ENCODE measurements around the gene OPN1SW.

OPN1SW gene

GRCh38 chr7:128757203-128757602 lies 18.4 kb downstream of the OPN1SW start:
- no peak for DNase-seq

DNA sequence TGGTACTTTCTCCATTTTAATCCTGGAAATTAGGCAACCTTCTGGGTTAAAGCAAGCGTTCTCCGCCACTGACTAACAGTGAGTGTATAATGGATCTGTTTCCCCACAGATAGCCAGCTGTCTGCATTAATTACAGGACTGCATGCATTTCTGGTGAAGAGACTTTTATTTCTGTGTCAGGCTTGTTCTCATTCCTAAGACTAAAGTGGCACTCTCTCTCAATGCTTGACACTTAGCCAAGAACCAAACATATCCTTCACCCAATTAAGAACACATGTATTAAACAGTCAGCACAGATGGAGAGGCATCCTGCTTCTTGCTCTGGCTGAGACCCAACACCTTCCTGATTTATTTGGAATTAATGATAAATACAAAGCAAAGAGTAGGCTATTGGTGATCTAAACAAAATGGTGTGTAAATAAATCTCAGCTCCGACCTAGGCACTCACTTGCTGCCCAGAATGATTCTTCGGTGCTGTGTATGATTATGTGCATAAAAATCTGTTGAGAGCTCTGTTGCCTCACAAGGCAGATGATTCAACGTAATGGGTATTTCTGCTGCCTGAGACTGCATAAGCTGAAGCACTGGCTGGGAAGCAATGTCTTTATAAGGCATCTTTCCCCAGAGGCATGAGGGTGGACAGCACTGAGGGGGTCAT lies 19.6 kb downstream of the OPN1SW start:
- DNase-seq, result no peak

- no peak for DNase-seq
Measured at GRCh38 chr7:128755075-128755818, 20.3 kb downstream of the OPN1SW start.

- no peak for DNase-seq
Measured at GRCh38 chr7:128752251-128752650, 23.3 kb downstream of the OPN1SW start.

DNA sequence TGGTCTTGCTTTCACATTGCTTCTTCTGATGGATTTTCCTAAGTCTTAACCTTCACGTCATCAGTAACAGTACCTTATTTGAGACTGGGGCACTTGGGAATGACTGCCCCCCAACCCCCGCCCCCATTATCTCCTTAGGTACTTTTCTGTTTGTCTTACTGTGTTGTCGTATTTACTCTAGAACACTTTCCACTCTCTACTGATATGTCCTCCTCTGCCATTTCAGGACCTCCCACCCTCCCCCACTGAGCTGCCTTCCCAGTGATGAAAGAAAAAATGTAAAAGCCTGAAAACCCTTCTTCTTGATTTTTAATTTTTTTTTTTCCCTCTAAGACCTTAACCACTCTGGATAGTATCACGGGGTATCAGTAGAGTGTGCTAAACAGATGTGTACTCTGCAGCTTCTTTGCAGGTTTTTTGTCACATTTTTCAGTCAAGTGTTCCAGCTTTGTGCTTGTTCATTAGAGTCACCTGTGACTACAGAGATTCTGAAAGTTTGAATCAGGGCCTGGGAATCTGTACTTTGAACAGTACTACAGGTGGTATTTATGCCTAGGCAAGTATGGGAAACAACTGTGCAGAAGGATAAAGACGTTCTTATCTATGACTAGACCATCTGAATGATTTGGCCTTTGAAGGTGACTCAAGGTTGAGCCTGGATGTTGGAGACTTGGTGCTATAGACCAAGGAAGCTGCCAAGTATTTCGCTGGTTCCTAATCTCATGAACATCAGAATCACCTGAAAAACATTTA lies 28.1 kb downstream of the OPN1SW start:
- DNase-seq, result no peak

- DNase-seq, result no peak
Measured at GRCh38 chr7:128745706-128746105, 29.9 kb downstream of the OPN1SW start.

- no peak for DNase-seq
Measured at GRCh38 chr7:128744366-128744905, 31.2 kb downstream of the OPN1SW start.

GRCh38 chr7:128743112-128743772 lies 32.4 kb downstream of the OPN1SW start:
- no peak for DNase-seq

DNA sequence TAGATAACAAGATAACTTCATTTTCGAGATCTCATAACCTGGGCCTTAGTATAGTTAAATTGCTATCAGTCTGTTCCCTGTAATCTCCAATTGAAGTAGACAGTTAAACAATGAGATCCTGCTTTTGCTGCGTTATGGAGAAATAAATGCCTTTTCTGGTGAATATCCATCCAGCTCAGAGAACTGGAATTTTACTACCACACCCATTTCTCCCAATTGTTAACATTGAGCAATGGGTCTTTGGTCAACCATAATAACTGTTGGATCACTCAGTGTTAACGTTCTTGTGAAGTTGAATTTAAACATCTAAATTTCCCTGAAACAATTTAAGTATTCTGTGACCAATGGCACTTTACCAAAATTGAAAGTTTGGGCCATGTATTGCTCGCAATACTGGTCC lies 33.4 kb downstream of the OPN1SW start:
- no peak for DNase-seq

DNA sequence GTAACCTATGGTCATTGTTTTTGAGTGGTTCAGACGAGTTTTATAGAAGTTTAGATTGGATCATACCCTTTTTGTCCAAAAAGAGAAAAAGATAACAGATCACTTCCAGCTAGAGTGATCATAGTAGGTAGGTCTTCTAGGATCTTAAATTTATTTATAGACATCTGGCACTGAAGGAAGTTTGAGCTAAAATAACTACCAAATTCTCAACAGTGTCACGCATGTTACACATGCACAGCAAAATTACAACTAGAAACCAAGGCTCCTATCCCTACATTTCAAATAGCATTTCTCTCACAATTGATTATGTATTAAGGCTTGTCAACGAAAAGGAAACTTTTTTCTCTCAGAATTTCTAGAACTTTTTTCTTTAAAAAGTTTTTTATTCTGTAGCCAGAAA lies 34.1 kb downstream of the OPN1SW start:
- no peak for DNase-seq

- DNase-seq, result no peak
Measured at GRCh38 chr7:128740996-128741395, 34.6 kb downstream of the OPN1SW start.

DNA sequence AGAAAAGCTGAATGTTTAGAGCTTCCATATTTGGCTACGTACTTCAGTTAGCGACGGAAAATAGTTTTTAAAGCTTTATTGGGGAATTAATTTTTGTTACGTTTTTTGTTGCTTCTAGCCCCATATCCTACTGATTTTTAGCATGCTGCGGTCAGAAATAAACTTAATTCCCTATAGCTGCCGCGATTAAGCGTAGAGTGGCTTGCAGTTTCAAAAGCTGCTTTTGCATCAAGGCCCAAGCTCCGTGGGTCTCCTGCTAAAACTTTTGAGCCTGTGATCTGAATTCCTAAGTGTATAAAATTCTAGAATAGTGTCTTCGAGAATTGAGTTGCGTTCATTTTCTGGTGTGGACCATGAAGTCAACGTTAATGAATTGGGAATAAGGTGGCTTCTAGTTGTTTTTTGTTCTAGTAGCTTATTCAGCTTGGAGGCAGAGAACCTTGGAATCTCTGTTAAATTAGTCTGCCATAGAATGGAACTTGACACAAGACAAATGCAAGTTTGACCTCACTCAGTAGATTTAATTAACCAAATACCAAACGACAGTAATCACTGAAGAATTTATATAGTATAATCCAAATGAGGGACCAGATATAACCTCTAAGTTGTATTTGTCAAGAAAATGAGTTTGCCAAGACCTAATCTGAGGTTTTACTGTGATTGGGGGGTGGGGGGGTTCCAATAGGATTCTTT lies 35.5 kb downstream of the OPN1SW start:
- DNase-seq, result no peak

DNA sequence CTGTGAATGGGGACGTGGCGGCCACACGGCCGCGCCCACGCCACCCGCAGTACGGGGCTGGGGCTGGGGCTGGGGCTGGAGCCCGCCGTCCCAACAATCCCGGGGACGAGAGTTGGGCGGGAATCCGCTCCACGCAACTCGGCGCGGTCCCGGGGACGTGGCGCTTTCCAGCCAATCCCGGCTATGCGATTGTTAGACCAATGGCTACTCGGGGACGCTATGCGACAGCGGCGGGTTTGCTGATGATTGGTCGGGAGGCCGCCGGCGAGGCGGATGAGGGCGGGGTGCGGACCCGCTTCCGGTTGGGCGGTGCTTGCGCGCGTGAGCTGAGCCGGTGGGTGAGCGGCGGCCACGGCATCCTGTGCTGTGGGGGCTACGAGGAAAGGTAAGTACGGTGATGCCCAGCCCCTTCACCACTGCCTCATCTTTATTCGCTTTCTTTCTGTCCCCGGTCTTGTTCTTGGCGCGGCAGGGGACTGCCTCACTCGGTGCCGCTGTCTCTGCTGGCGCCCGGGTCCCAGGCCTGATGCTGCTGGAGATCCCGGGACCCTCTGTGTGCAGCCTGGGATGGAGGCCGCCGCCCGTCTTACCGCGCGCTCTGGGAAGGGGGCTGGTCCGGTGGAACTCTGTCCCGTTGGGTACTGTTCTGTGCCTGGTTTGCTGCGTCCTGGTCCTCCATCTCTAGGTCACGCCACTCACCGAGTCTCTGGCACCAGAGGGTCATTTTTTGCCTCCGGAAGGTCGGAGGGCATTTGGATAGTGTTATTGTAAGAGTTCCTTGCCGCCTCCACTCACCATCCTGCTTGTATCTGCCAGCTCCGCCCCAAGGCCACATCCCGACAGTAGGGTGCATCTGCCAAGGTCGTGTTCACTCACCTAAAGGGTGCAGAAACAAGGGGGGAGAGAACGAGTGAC lies 36.3 kb downstream of the OPN1SW start, which contains the start of gene CALU:
Gene CALU (plus strand): TSS at position 312 of the 915 bp plus-strand sequence. CDS start 9,225 bp downstream, outside the sequence.
- DNase-seq, result peak; percentile 95

DNA sequence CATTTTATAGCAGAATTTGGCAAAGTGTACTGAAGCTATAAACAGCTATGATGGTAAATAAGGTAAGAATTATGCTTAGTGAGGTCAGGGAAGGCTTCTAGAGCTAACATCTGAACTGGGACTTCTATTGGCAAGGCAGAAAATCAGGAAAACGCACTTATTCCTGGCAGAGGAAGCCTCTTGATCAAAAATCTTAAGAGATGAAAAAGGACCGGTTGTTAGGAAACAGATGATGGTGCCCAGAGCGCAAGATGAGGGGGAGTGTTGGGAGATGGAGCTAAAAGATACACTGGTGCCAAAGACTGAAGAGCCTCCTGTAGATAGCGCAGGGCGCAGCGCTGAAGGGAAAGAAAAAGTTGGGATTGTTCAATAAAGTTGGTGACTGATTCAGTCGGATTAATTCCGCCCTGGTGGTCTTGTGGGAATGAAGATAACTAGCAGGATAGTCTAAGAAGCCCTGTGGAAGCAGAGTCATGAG lies 37.0 kb downstream of the OPN1SW start:
- DNase-seq, result no peak

GRCh38 chr7:128737867-128738385 lies 37.7 kb downstream of the OPN1SW start:
- DNase-seq, result no peak

DNA sequence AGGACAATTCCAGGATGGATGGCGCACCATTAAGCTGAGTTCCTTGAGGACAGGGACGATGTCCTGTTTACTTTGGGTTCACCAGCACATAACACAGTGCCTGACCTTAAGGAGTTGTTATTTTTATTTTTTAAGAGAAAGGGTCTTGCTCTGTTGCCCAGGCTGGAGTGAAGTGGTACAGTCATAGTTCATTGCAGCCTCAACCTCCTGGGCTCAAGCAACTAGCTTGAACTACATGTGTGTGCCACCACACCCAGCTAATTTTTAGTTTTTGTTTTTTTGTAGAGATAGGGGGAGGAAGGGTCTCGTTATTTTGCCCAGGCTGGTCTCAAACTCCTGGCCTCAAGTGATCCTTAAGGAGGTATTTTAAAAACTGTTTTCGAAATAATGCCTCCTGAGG lies 38.2 kb downstream of the OPN1SW start:
- DNase-seq, result no peak

DNA sequence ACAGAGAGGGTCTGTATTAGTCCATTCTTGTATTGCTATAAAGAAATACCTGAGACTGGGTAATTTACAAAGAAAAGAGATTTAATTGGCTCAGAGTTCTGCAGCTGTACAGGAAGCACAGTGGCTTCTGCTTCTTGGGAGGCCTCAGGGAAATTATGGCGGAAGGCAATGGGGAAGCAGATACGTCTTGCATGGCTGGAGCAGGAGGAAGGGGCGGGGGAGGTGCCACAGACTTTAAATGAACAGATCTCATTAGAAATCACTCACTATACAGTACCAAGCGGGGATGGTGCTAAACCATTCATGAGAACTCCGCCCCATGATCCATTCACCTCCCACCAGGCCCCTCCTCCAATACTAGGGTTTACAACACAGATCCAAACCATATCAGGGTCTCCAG lies 40.2 kb downstream of the OPN1SW start:
- no peak for DNase-seq

DNA sequence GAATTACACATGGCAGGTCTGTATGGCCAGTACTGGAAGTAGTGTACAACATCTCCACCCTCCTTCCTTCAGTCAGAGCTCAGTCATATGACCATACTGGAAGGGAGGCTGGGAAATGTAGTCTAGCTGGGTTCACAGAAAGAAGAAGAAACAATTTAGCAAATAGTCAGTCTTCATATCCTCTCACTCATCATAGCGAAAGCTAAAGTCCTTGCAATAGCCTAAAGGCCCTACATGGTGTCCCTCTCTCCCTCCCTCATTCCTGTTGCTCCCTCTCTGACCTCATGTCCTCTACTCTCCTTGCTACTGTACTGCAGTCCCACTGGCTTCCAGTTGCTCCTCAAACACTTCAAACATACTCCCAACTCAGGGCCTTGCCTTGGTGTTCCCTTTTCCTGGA lies 40.7 kb downstream of the OPN1SW start:
- DNase-seq, result no peak

- no peak for DNase-seq
Measured at GRCh38 chr7:128733278-128733645, 42.3 kb downstream of the OPN1SW start.

GRCh38 chr7:128732521-128733277 lies 42.9 kb downstream of the OPN1SW start:
- DNase-seq, result no peak

Measured in CD4-positive, alpha-beta T cell treated with Interleukin-6 for 4 hours (primary cell).